ENCODE measurements around the gene ACTL7A.
A peak's percentile ranks its signal among the peaks of the same experiment; 100 is the strongest.

ACTL7A gene

DNA sequence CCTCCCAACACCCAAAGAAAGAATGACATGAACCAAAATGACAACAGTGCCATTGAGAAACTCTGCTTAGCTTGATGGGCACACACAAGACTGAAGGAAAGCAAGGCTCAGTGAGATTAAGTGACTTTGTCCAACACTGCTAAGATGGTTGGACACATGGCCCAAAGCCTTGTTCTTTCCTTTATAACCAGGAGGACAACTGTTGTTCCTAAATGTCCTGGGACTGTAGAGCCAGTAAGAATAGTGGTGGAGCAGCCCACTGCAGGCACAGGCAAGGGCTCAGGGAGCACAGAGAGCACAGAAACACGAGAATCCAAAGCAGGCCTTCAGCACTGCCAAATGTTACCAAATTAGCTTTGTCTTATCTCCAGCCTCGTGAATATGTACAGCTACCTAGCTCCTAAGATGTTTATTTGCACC lies 3.9 kb downstream of the ACTL7A start:
- no peak overlapping the region for H3K4me3 ChIP-seq (ENCODE audit: low read depth, low read length)
- ChIA-PET POLR2A (no interaction called here), CTCF (no interaction called here)
- DNase-seq (ENCODE audit: low read depth, low spot score), result no peak
- TF ChIP-seq, protein P1, sequence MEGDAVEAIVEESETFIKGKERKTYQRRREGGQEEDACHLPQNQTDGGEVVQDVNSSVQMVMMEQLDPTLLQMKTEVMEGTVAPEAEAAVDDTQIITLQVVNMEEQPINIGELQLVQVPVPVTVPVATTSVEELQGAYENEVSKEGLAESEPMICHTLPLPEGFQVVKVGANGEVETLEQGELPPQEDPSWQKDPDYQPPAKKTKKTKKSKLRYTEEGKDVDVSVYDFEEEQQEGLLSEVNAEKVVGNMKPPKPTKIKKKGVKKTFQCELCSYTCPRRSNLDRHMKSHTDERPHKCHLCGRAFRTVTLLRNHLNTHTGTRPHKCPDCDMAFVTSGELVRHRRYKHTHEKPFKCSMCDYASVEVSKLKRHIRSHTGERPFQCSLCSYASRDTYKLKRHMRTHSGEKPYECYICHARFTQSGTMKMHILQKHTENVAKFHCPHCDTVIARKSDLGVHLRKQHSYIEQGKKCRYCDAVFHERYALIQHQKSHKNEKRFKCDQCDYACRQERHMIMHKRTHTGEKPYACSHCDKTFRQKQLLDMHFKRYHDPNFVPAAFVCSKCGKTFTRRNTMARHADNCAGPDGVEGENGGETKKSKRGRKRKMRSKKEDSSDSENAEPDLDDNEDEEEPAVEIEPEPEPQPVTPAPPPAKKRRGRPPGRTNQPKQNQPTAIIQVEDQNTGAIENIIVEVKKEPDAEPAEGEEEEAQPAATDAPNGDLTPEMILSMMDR (IDR thresholded peaks at IDR 0.05; ENCODE audit: insufficient read depth, low read length, missing control alignments), result no peak

DNA sequence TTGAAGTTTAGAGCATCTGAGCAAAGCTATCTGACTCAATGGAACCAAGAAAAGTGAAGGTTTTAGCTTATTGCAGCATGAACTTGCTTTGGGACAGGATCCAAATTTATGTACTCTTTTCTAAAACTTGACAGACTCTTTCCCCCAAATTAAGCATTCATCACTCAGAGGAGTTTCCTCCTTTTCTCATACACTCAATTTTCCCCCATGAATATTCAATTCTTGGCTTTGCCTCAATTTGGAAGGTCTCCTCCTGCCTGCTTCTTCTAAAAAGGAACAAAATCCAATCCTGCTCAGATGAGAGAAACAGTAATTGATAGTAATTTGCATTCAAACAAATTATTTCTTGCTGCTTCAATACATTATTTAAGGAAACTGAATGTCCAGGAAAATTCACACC lies 5.0 kb downstream of the ACTL7A start:
- TF ChIP-seq, protein P1 (IDR thresholded peaks at IDR 0.05; ENCODE audit: insufficient read depth, low read length, missing control alignments), result no peak
- ChIA-PET CTCF (no interaction called here), POLR2A (no interaction called here)
- no peak for DNase-seq (ENCODE audit: low read depth, low spot score)
- H3K4me3 ChIP-seq (ENCODE audit: low read depth, low read length), result no peak overlapping the region

DNA sequence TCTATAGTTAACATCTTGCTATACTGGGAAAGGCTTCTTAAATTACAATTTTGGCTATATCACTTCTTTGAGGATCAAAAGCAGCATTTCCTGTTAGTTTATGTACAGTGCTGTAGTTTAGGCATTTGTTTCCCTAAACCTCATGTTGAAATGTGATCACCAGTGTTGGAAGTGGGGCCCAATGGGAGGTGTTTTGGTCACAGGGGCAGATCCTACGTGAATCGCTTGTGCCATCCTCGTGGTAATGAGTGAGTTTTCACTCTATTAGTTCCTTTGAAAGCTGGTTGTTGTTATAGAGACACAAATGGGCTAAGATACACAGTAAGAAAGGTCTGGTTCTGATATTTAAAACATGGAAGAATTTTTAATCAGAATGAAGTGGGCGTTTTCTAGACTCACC lies 5.8 kb downstream of the ACTL7A start:
- TF ChIP-seq, protein P1 (IDR thresholded peaks at IDR 0.05; ENCODE audit: insufficient read depth, low read length, missing control alignments), result no peak
- no peak for DNase-seq (ENCODE audit: low read depth, low spot score)
- ChIA-PET CTCF (interaction anchor here (2.1 kb wide), 1 partner anchor 22 kb away, joined by 5 read pairs; no protein-coding TSS in a partner anchor), POLR2A (no interaction called here)
- H3K4me3 ChIP-seq (ENCODE audit: low read depth, low read length), result no peak overlapping the region

DNA sequence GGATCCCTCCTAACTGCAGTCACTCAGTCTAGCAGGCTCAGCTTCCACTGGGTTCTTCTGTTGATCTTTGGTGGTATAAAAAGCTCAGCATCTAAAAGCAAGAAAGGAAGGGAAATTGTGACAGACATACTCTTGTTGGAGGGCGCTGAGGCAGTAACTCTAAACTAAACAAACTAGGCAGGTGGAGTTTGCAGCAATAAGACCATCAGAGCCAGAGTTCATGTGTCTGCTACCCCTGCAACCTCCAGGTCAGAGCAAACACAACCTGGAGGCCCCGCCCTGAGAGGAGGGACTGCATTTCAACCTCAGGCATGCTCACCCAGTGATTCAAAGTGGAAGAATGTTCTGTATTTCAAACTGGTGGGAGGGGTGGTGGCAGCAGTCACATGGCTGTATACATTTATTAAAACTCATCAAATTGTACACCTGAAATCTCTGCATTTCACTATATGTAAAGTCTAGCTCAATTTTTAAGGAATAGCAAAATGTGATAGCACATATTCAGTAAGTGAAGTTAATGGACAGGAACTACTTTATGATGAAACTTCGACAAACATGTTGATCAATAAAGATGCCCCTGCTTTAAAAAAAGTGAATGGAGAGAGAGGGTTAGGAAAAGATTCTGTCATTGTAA lies 7.1 kb downstream of the ACTL7A start:
- ChIA-PET POLR2A (interaction anchor here (0.6 kb wide), 1 partner anchor 144 kb away, joined by 4 read pairs; the partner anchor contains the start of gene CTNNAL1), CTCF (interaction anchor here (1.1 to 2.1 kb wide), 2 partner anchors 9 to 21 kb away, joined by 3 to 5 read pairs; no protein-coding TSS in a partner anchor)
- peak; percentile 4 for DNase-seq (ENCODE audit: low read depth, low spot score)
- no peak overlapping the region for H3K4me3 ChIP-seq (ENCODE audit: low read depth, low read length)
- TF ChIP-seq, protein P1 (IDR thresholded peaks at IDR 0.05; ENCODE audit: insufficient read depth, low read length, missing control alignments), result no peak

DNA sequence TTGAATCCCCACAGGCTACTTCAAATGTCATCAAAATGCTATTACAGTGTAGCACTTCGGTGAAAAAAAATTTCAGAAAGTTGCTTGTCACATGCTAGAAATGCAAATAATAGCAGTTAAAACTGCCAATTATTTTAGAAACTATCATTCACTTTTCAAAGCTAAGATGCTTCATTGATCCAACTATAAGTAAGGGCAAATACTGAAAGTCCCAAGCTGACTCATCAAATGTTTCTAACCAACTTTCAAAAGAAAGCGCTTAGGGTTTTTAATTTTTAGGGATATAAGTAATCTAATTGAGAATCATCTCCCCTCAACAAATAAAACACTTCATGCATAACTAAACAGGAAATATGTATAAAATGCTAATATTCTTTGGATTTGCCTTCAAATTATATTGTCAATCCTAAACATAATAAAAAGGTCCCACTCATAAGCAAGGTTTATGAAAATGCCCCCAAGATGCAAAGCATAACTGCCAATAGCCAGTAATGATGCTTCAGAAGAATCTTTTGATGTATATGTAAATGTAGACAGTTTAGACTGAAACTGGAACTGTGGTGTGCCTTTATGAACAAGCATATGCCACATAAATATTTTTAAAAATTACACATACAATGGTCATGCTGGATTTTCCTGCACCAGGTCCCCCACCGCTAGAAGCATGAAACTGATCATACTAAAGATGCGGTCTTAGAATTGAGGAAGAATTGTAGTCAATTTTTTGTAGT lies 12.2 kb downstream of the ACTL7A start:
- ChIA-PET CTCF (no interaction called here), POLR2A (no interaction called here)
- no peak overlapping the region for H3K4me3 ChIP-seq (ENCODE audit: low read depth, low read length)
- DNase-seq (ENCODE audit: low read depth, low spot score), result no peak
- TF ChIP-seq, protein P1 (IDR thresholded peaks at IDR 0.05; ENCODE audit: insufficient read depth, low read length, missing control alignments), result no peak

DNA sequence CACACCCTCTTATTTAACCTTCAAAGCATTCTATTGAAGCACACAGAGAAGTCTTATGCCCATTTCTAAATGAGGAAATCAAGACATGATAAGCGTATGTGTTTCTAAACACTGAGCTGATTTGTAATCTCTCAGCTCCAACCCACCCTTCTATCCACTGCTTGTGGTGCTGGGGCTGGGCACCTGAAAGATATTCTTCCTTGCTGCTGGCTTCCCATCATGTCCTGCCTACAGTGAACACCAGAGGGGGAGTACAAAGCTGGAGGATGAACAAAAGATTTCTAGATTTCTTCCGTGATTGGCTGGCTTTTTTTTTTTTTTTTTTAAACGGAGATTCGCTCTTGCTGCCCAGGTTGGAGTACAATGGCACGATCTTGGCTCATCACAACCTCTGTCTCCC lies 14.4 kb downstream of the ACTL7A start:
- TF ChIP-seq, protein P1 (IDR thresholded peaks at IDR 0.05; ENCODE audit: insufficient read depth, low read length, missing control alignments), result no peak
- ChIA-PET CTCF (interaction anchor here (2.3 kb wide), 1 partner anchor 13 kb away, joined by 9 read pairs; no protein-coding TSS in a partner anchor), POLR2A (no interaction called here)
- no peak overlapping the region for H3K4me3 ChIP-seq (ENCODE audit: low read depth, low read length)
- DNase-seq (ENCODE audit: low read depth, low spot score), result no peak

All from AG04449 (cell line).